Measurements from ENCODE around the gene DRGX.

Gene DRGX

DNA sequence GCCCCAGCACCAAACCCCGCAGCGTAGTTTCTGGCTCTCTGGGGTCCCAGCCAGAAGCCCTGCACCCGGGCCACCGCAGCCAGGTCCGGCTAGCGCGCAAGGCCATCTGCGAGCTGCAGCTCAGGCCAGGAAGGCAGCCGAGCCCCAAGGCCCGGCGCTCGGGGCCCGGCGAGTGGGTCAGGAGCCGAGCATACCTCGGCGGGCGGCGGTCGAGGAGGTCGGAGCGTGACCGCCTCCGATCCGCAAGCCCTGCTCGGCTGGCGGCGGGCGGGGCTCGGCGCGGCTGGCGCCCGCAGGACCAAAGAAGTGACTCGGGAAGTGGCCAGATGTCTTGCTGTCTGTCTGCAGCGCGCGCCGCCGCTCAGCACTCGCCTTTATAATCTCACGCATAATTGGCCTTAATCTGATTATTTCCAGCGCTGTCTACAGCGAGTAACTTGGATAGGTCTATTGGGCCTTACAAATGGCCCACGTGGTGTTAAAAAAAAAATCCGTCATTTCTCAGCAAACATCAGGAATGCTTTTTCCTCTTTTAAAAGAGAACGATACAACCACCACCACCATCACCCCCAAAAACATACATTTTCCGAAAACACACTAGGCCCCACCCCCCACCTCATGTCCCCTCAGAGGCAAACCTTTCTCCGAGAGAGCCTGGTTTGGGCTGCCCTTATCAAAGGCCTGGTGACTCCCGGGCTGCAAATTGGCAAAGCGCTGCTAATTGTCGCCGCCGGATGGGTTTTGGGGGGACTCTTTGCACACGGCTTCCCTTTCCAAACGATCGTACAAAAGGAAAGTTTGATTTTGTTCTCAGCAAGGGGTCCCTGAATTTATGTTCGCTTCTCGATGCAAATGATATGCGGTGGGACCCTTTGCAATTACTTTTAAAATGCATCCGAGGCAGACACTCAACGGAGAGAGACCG is at the start of gene DRGX:
DRGX (minus strand) TSS at position 349 of the 925 bp plus-strand sequence. CDS start 649 bp downstream, outside the sequence.
- no peak for DNase-seq

DNA sequence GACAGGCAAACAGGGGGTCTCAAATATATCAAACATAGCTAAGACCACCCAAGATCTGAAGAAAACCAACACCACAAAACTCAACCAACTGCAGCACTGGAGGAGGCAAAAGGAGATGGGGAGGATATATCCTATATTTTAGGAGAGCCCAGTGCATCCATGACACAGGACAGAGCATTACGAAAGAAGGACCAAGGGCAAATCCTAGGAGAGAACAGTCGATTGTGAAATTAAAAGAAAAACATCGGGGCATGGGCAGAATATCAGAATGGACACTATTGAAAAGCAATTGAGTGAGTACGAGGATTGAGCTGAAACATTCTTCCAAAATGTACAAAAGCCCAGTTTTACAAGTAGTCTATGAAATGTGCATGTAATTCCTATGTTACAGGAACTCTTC is 48.5 kb upstream of the DRGX start:
- no peak for DNase-seq

DNA sequence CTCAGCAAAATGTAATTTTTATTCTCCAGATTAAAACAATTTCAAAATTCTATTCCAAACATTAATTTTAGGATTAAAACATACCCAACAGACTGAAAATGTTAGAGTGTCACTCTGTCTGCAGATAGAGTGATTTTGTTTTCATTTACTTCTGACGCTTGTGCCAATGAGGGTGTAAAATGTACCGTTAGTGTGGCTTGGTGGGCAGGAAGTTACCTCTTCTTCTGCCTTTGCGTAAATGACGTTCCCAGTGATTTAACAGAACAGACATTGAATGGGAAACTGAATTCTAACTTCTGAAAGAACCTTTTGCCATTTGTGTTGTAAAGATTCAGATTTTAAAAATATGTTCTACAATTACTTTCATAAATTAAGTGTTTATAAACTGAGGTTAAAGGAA is 47.0 kb upstream of the DRGX start:
- no peak for DNase-seq

DNA sequence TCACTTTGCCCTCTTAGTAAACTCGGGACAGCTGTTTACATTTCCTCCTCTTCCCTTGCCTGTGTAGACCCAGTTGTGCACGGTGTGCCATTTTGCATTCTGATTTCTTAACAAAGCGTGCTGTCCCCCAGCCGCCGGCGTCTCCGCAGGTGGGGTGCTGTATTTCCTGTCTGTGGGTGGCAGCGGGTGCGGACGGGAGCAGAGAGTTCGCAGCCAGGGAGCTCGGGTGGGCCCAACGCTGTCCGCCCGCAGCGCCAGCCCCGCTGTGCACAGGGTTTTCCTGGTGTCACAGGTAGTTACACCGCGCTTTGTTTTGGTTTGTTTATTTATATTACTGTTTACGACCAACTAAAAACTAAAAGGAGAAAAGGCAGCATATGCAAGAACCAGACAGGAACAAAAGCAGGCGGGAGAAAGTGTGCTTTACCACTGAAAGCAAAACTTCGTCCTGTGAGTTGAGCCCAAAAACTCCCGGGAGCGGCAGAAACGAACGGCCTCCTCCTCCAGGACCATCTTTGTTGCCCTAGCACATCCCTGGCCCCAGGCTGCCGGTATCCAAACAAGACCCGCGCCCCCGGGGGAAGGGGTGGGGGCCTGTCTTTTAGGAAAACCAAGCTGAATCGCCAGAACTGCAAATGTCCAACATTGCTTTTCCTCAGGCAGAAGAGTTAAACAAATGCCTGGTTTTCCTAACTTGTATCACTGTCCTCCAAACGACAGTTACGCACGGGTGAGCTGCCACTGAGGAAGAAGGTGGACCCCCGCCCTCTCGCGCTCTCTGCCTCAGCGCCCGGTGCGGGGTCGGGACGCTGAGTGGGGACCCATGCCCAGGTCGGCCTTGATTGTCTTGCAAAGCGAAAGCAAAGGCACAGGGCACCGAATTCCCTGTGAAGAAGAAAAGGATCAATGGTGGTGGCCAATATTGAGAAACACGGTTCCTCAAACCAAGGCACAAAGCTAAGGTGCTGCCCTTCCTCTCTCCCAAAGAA is 45.9 kb upstream of the DRGX start:
- no peak for DNase-seq

DNA sequence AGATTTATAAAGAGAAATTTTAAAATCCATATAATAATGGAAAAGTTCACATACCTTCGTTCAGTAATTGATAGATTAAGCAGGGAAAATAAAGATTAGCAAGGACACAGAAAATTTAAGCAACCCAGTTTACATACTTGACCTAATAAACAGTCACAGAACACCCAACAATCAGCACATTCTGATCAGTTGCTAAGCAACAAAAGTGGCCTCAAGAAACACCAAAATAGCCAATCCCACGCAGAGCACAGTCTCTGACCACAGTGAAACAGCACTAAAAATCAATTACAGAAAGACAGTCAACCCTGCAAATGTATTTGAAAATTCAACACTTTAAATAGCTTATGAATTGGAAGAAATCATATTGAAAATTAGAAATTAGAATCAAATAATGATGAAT is 39.3 kb upstream of the DRGX start:
- DNase-seq, result no peak

DNA sequence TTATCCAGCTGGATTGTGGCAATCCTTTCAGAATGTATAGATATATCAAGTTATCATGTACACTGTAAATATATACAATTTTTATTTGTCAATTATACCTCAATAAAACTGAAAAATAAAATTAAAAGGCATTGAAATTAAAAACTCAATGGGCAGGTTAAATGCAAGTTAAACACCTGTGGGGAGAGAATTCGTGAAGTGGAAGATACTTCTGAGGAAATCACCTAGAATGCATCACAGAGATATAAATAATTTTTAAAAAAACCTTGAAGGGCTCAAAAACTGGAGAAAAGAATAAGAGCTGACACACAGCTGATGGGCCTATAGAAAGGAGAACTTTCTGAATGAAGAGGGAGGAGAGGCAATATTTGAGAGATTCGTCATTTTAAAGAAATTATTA is 37.2 kb upstream of the DRGX start:
- DNase-seq, result no peak

DNA sequence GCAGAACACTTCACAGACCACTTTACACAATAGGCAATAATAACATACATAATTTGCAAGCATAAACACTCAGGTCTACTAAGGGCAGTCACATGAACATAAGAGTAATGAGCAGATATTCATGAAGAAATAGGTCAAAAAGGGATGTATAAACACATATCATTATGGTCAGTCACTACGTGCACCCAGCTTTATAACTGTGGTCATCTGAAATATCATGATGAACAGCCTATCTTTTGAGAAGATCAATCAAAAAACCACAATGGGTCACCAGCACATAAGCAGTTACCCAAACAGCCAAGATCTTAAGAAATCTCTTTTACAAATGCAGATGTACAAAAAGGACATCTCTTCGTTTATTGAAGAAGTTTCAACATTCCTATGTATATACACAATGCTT is 35.5 kb upstream of the DRGX start:
- DNase-seq, result no peak

DNA sequence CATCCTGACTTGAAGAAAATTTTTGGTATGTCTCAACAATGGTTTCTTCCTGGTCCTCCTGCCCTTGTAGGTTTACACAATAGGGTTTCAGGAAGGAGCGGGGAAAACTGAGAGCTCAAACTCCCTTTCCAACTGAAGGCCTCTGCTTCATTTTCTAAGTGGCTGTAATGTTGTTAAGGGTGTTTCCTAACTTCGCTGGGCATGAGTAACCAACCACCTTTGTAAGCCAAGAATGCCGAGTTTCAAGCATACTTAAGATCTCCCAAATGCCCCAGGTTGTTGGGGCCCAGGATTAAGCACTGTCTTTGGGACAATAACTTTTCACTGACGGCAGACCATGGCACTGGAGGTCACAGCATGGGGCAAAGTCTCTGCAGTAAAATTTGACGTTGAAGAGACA is 33.6 kb upstream of the DRGX start:
- DNase-seq, result no peak

DNA sequence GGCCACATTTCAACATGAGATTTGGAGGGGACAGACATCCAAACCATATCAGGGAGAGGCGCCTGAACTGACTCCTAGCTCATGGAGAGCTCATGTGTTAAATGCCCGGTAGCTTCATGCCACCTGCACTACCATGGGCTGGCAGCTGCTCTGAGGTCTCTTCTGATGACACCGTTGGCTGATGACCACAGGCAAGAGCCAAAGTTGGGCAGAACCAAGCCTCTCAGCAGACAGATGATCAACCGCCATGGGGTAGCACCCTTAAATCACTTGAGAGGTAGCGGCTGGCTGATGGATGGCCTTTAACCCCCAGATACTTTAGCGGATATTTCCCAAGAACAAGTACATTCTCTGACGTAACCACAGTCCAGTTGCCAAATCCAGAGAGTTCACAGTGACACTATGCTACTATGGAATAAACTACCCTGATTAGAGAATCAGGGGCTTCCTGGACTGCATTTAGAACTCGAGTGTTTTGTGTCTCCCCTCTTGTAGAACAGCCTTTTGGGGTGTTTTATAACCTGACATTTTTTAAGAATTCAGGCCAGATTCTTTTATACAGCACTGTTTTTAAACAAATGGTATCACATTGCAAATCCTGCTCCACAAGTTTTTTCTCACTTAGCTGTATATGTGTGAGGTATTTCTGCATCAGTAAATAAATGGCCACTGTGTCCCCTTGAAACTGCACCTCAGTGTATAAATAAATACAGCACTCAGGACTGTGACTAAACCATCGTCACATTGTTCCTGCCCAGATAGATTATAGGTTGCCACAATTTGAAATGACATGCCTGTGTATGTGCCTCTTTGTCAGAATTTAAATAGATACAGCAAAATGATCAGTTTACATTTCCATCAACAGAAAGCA is 30.8 kb upstream of the DRGX start:
- no peak for DNase-seq

DNA sequence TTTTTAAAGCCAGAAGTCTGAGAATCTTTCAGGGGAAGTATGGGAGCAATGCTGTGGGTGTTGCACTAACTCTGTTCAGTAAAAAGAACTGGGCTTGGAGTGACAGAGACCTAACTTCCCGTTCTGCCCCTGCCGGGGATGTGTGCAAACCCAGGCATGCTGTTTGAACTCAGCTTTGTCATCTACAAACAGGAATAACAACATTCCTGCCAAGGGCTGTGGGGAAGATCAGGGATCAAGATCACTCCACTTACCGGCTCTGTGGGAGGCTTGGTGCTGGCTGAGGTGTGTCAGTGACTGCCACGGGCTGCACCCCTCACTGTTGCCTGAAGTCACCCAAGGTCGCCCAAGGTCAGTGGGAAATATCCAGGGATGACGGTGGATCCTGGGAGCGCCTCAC is 23.1 kb upstream of the DRGX start:
- DNase-seq, result no peak

DNA sequence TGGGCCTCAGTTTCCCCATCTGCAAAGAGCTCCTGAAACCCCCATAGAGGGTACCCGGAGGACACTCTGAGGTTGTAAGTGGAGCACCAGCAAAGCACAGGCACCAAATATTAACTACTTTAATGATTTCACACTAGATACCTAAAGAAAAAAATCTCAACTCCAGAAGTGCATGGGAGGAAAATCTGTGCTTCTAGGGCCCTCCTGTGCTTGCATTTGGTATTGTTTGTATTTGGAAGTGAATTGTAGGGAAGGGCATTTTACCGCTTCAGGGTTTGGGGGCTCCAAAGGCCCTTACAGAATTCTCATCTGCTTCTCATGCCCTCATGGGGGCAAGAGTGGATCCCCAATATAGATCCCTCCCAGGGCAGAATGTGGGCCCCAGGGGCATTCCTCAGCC is 22.4 kb upstream of the DRGX start:
- DNase-seq, result no peak

DNA sequence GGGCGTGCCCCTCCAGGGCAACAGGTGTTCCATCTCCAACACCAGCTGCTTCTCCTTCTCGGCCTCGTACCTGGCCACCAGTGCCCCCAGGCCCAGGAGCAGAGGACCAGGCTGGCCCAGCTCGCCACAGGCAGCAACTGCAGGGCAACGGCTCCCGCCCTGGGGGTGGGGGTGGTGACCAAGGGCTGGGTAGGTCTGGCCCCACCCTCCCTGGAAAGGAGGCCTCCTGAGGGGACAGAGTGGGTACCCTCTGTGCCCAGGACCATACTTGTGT is 22.1 kb upstream of the DRGX start:
- no peak for DNase-seq

DNA sequence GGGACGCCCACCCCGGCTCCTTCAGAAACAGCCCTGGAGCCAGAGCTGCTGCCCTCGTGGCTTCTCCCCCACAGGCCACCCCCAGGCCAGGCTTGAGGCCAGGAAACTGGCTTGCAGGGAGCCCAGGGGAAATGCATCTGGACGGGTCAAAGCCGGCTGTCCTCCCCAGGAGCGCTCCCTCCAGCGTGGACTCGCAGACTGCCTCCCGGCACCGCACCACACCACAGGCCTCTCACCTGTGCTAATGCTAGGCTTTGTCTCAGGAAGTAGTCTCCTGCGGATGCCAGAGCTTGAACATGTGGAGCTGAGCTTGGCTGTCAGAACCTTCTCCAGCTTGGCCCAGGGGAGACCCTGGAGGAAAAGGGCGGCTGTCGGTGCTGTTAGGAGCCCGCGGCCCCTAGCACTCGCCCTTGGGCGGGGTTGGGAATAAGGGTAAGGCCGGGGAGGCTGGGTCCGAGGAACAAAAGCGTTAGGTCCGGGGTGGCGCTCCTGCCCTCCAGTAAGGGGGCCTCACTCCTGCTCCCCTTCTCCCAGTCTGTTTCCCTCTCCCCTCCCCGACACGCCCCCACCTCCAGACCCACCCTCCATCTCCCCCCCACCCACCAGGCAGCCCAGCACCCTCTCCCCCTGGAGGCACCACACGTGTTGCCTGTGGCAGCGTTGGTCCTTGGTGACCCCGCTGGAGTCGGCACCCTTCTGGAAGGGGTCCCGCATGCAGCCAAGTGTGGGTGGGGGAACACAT is 21.6 kb upstream of the DRGX start:
- DNase-seq, result no peak

DNA sequence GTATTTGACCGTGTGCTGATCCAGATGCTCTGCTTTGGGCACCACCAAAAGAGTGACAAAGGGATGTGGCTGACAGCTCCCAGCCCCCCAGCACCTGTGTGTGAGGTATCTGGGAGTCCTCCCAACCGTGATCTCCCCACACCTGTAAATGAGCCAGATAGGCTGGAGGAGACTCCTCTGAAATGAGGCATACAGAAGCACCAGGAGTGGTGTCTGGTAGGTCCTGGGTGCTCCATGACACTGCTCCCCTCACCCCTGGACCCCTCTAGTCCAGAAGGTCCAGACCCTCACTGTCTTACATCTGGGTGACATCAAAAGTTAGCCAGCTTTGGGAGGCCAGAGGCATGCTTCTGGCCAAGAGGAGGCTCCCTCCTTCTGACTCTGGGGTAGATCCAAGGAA is 20.0 kb upstream of the DRGX start:
- no peak for DNase-seq

DNA sequence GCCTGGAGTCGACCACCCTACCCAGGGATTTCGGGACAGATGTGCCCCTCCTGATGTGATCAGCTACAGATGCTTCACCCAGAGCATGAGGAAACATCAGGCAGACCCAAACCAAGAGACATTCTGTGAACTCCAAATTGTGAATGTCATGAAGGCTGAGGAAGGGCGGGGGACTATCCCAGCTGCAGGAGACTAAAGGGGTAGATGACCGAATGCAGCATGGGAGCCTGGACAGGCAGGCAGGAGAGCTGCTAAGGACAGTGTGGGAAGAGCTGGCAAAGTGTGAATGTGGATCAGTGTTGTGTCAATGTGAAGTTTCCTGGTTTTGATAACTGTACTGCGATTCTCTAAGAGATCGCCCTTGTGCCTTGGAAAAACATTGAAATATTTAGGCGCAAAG is 19.2 kb upstream of the DRGX start:
- no peak for DNase-seq

DNA sequence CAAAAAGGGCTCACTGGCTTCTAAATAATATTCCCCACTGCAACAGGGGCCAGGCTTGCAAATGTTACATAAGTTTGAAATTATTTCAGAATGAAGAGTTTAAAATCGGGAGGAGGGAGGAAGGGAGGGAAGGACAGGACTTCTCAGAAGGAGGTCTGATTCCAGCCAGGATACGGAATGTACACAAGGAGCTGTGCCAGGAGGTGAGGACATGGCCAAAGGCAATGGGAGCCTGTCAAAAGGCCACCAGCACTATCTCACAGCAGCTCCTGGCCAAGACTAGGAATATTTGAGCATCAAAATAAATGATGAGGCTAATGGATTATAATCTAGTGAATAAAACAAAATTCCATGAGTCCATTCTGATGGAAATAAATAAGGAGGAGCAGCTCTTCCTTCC is 18.6 kb upstream of the DRGX start:
- DNase-seq, result no peak

DNA sequence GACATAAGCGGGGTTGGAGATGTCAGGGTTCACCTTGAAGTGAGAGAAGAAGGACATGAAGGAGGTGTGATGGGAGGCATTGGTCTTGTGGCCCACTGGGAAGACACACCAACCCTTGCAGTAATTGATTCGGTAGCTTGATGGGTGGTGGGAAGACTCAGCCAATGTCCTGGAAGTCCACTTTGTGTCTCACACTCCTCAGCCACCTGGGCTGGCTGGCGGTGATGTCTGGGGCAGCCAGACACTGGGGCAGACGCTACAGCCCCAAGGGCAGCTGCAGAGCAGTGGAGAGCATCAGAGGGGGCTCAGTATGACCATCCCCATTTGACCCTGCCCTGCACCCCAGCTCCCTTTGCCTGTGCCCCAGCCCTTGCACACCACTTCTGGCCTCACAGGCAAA is 16.7 kb upstream of the DRGX start:
- no peak for DNase-seq

DNA sequence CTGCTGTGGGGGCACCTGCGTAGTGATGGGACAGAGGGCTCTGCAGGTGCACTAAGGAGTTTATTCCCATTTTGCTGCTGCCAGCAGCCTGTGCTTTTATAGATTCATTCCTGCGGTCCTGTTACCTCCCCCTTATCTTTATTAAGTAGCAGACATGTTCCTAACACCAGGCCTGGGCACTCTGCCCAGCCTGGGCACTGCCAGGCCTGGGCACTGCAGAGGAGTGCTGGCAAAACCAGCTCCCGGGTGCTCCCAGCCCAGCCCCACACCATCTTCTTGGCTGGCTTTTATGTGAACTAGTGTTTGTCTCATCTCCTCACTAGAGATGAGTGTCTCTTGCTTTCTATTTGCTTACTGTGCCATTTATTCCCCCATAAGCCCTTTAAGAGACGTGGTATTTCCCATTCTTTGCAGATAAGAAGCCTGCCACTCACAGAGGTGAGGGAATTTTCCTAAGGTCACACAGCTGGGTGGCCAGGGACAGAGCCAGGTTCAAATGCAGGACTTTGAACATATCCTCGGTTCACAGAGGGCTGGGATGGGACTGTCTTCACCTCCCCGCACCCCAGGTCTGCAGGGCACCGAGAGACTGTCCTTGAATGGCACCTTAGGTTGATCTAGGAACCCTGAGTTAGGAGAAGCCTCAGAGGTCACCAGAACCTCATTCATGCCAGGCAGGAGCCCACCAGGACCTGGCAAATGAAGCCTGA is 14.6 kb upstream of the DRGX start:
- no peak for DNase-seq

DNA sequence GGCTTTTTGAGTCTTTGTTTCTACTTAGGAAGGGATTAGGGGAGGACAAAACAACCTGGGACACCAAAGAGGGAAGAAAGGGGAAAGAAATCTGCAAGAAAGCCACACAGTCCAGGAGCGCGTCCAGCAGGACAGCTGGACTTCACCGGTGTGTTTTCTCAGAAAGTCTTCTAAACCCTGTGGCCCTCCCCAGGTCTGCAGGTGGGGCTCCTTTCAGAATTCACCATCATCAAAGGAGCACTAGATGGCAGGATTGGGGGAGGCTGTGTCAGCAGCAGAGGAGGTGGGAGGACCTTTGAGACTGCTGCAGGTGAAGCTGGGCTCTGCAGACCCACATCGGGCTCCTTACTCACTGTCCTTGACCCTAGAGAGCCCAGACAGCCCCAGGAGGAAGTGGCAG is 13.9 kb upstream of the DRGX start:
- DNase-seq, result no peak

DNA sequence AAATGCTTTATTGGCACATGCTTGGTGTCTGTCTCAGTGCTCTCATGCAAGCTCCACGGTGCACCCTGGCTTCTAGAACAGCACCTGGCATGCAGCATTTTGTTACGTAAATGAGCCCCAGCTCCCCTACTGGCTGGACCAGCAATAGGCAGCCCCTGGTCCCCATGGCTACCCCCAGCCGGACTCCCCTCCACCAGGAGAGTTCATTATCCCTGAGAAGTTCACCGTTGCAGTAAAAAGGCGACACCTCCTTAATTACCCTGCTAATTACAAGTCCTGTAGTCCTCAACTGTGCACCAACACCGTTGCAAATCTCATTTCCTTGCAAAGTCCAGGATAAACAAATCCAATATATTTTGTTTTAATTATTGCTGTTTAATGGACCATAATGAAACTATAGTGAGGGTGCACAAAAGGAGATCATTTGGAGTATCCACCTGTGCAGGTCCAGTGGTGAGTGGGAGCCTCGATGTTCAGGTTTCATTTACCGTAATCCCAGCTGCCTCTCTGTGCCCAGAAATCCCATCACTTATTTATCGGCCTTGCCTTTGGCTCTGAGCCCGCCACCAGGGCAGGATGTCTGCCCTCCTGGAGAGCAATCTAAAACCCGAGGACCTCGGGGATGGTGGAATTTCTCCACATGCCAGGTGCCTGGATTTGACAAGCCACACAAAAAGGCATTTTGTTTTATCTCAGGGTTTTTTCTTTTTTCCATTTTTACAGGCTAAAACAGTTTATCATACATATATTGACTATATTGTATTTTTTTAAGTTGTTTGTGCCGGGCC is 12.8 kb upstream of the DRGX start:
- no peak for DNase-seq
